Caco-2 (cell line): ENCODE measurements around the gene LGI2. TPM values are rescaled to one million over a fixed set of nuclear protein-coding genes. Genes with fewer than 3 reads are reported as not detected.

Experiments
- BruUV-seq: library from RNA; stranded (reverse); fragments of 400-500 nt; replicated peaks from 2 replicates; lab custom pipeline; 2021; lab: Mats Ljungman, UMichigan
- CTCF ChIA-PET: fragments of 300-600 bp; sonication (Branson Sonifier 250); formaldehyde crosslinking; loops from one replicate; lab custom pipeline; 2022; ENCODE audit warnings: antibody characterized with exemption; lab: Charles Lee
- POLR2A ChIA-PET: fragments of 300-600 bp; sonication (Branson Sonifier 250); formaldehyde crosslinking; loops from one replicate; lab custom pipeline; 2022; ENCODE audit warnings: antibody characterized with exemption; lab: Charles Lee
- DNase-seq, 2 experiments: peaks; one replicate each; pipeline versions ENCODE4 v3.0.0 to v3.0.0-alpha.2; 2020 to 2022
- H3K27me3 ChIP-seq: replicated peaks from 2 replicates; pipeline ENCODE4 v1.6.0; 2011; ENCODE audit warnings: low read length; ENCODE audit not compliant: control insufficient read depth, insufficient read depth
- H3K36me3 ChIP-seq: 2 replicates; pipeline ENCODE4 v1.5.1; 2011; ENCODE audit warnings: low read length; ENCODE audit not compliant: control insufficient read depth, insufficient read depth
- H3K4me1 ChIP-seq: fragments of 250-450 bp; sonication (Bioruptor Pico); 2 replicates; pipeline ENCODE4 v1.5.1; 2020; ENCODE audit warnings: mild to moderate bottlenecking
- H3K4me3 ChIP-seq: 2 replicates; pipeline ENCODE4 v1.5.1; 2011; ENCODE audit warnings: low read depth, mild to moderate bottlenecking, control low read depth, low read length
- H3K9me3 ChIP-seq: fragments of 250-450 bp; sonication (Bioruptor Pico); 2 replicates; pipeline ENCODE4 v1.5.1; 2020; ENCODE audit warnings: mild to moderate bottlenecking, moderate library complexity
- H3K27ac Mint-ChIP-seq: one replicate; pipeline ENCODE4 v1.8.0; 2022; ENCODE audit warnings: mixed read lengths; ENCODE audit not compliant: unreplicated experiment
- H3K27me3 Mint-ChIP-seq: one replicate; pipeline ENCODE4 v1.8.0; 2022; ENCODE audit warnings: mixed read lengths; ENCODE audit not compliant: insufficient read depth, unreplicated experiment
- H3K36me3 Mint-ChIP-seq: one replicate; pipeline ENCODE4 v1.8.0; 2022; ENCODE audit warnings: mild to moderate bottlenecking, mixed read lengths; ENCODE audit not compliant: insufficient read depth, unreplicated experiment
- H3K4me1 Mint-ChIP-seq: one replicate; pipeline ENCODE4 v1.8.0; 2022; ENCODE audit warnings: low read depth, mixed read lengths; ENCODE audit not compliant: unreplicated experiment
- H3K4me3 Mint-ChIP-seq: one replicate; pipeline ENCODE4 v1.8.0; 2022; ENCODE audit warnings: mild to moderate bottlenecking, moderate library complexity, mixed read lengths; ENCODE audit not compliant: unreplicated experiment
- H3K9me3 Mint-ChIP-seq: one replicate; pipeline ENCODE4 v1.8.0; 2022; ENCODE audit warnings: mixed read lengths; ENCODE audit not compliant: unreplicated experiment
- intact Hi-C: fragments of 100-400 bp; cut with micrococcal nuclease; formaldehyde crosslinking; loops from one replicate; pipeline ENCODE4 v1.10.0; 2022; ENCODE audit not compliant: unreplicated experiment
- total RNA-seq: library from RNA; stranded (reverse); gene quantifications from 2 replicates; pipeline ENCODE4 v1.2.3, GENCODE V29; 2022
- TF ChIP-seq, protein P1 (sequence below), 2 experiments: fragments of 200-600 bp in 1 of 2; IDR thresholded peaks; 1 replicate in 1 of 2; 2 replicates in 1 of 2; pipeline versions ENCODE4 v1.5.1 to v1.8.0; 2011 to 2022; ENCODE audit warnings: antibody characterized with exemption in 1 of 2, control low read depth in 1 of 2, inconsistent platforms in 1 of 2, low read depth in 1 of 2, low read length in 1 of 2, mild to moderate bottlenecking in 1 of 2, moderate library complexity in 1 of 2; ENCODE audit not compliant: insufficient read depth in 1 of 2, severe bottlenecking in 1 of 2, unreplicated experiment in 1 of 2

Gene LGI2
- total RNA-seq, 1 experiment from 2014 or later: 7.5 TPM

GRCh38 chr4:24978291-24979075, 52.3 kb downstream of the LGI2 start:
- intact Hi-C loops: no loop called here
- H3K9me3 Mint-ChIP-seq: no peaks in the 10 kb centered on the region
- POLR2A ChIA-PET: no interaction called here
- Histone ChIP-seq H3K36me3 (no peaks in the 10 kb centered on the region), H3K4me1 (no peaks in the 10 kb centered on the region), H3K27me3 (no peaks in the 10 kb centered on the region; the same call in 1 of the 2 replicates), H3K4me3 (no peak overlapping the region), H3K9me3 (no peaks in the 10 kb centered on the region)
- no TSS peak for BruUV-seq
- no peak overlapping the region for H3K27ac Mint-ChIP-seq
- DNase-seq: no peak
- CTCF ChIA-PET: no interaction called here
- H3K27me3 Mint-ChIP-seq: peaks cover 7% of the 10 kb centered on the region
- H3K4me3 Mint-ChIP-seq: no peak overlapping the region
- TF ChIP-seq, protein P1, sequence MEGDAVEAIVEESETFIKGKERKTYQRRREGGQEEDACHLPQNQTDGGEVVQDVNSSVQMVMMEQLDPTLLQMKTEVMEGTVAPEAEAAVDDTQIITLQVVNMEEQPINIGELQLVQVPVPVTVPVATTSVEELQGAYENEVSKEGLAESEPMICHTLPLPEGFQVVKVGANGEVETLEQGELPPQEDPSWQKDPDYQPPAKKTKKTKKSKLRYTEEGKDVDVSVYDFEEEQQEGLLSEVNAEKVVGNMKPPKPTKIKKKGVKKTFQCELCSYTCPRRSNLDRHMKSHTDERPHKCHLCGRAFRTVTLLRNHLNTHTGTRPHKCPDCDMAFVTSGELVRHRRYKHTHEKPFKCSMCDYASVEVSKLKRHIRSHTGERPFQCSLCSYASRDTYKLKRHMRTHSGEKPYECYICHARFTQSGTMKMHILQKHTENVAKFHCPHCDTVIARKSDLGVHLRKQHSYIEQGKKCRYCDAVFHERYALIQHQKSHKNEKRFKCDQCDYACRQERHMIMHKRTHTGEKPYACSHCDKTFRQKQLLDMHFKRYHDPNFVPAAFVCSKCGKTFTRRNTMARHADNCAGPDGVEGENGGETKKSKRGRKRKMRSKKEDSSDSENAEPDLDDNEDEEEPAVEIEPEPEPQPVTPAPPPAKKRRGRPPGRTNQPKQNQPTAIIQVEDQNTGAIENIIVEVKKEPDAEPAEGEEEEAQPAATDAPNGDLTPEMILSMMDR (IDR thresholded peaks at IDR 0.05; ENCODE audit: insufficient read depth in 1 of 2, low read depth in 1 of 2, low read length in 1 of 2, severe bottlenecking in 1 of 2, unreplicated experiment in 1 of 2): no peak
- no peaks in the 10 kb centered on the region for H3K36me3 Mint-ChIP-seq
- peaks cover 5% of the 10 kb centered on the region for H3K4me1 Mint-ChIP-seq

DNA sequence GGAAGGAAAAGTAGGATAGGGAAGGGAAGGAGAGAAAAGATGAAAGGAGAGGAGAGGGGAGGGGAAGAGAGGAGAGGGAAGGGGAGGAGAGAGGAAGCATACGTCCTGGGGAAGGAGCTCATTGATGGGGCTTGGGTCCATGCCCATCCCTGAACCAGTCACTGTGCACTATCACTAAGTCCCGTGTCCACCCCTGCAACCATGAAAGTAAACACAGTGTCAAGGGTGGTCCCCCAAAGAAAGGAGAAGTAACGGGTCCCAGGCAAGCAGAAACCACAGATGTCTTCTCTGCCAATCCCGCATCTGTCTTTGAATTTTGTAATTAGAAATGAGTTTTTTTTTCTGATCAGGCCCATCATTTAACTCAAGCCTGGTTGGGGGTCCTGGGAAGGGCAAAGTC, 55.2 kb downstream of the LGI2 start:
- Histone ChIP-seq H3K36me3 (no peaks in the 10 kb centered on the region), H3K27me3 (no peaks in the 10 kb centered on the region; the same call in 1 of the 2 replicates), H3K4me3 (no peak overlapping the region), H3K4me1 (no peaks in the 10 kb centered on the region), H3K9me3 (no peaks in the 10 kb centered on the region)
- DNase-seq: no peak
- no TSS peak for BruUV-seq
- POLR2A ChIA-PET: no interaction called here
- intact Hi-C loops: no loop called here
- Mint-ChIP-seq H3K4me3 (no peak overlapping the region), H3K36me3 (no peaks in the 10 kb centered on the region), H3K4me1 (peaks cover 10% of the 10 kb centered on the region), H3K9me3 (no peaks in the 10 kb centered on the region), H3K27me3 (peaks cover 7% of the 10 kb centered on the region), H3K27ac (no peak overlapping the region)
- TF ChIP-seq, protein P1 (IDR thresholded peaks at IDR 0.05; ENCODE audit: insufficient read depth in 1 of 2, low read depth in 1 of 2, low read length in 1 of 2, severe bottlenecking in 1 of 2, unreplicated experiment in 1 of 2): no peak
- CTCF ChIA-PET: no interaction called here

DNA sequence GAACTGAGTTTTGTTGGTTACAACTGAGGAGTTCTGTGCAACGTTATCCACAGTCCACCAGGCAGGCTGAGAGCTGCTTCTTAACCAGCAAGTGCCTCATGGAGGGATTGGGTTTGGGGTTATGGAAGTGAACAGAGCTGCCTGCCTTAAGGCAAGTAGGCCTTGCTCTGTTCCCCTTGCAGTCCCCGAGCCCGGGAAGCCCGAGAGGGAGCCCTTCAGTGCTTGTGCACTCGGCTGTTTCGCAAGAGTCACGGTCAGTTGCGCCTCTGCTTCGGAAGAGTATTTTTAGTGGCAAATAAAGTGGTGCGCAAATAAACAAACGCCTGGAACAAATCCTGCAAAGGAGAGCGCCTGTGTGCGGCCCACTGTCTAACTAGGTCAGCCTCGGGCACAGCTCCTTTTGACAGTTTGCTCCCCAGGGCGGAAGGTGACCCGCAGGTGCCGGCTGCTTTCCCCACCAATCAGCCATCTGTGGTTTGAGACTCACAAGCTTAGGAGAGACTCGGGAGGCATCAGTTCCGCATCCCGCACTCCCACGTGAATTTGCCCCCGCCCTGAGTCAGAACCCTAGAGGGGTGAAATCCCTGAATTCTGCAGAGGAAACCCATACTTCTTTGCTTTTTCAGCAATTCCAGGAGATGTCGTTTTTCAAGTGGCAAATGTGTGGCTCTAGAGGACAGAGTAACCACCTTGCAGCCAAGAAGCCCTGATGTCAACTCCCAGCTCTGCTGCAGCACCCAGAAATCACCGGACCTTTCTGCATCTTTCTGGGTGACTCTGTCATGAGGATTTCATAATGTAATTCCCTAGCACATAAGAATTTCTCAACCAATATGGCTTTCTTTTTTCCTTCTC, 56.8 kb downstream of the LGI2 start:
- intact Hi-C loops: no loop called here

More for the DNA sequence above, 56.8 kb downstream of the LGI2 start:
- Mint-ChIP-seq H3K27ac (no peak overlapping the region), H3K36me3 (no peaks in the 10 kb centered on the region), H3K4me1 (peaks cover 10% of the 10 kb centered on the region), H3K9me3 (no peaks in the 10 kb centered on the region), H3K4me3 (no peak overlapping the region), H3K27me3 (peaks cover 7% of the 10 kb centered on the region)
- POLR2A ChIA-PET: no interaction called here
- H3K4me3 ChIP-seq: no peak overlapping the region
- no peak for DNase-seq
- H3K9me3 ChIP-seq: no peaks in the 10 kb centered on the region
- TF ChIP-seq, protein P1 (IDR thresholded peaks at IDR 0.05; ENCODE audit: insufficient read depth in 1 of 2, low read depth in 1 of 2, low read length in 1 of 2, severe bottlenecking in 1 of 2, unreplicated experiment in 1 of 2): no peak
- CTCF ChIA-PET: no interaction called here
- H3K4me1 ChIP-seq: no peaks in the 10 kb centered on the region
- no peaks in the 10 kb centered on the region for H3K36me3 ChIP-seq
- no TSS peak for BruUV-seq
- no peaks in the 10 kb centered on the region; the same call in 1 of the 2 replicates for H3K27me3 ChIP-seq
